A673 (cell line): ENCODE results near the gene GJE1.

Experiments
- CTCF ChIP-seq: fragments of 300-800, 200-600 bp; sonication (generic); conservative IDR thresholded peaks from 2 replicates; pipeline ENCODE4 v1.5.1; 2017; ENCODE audit warnings: low read depth, mild to moderate bottlenecking, antibody characterized with exemption, low read length, moderate library complexity, mixed read lengths
- EZH2 ChIP-seq: fragments of 200-600 bp; sonication (generic); IDR thresholded peaks from 2 replicates; pipeline ENCODE4 v1.6.1; 2017; ENCODE audit warnings: borderline replicate concordance, low read depth, mild to moderate bottlenecking, mixed read lengths, antibody characterized with exemption, low read length; ENCODE audit not compliant: poor library complexity, severe bottlenecking

- TF ChIP-seq CTCF: no peak
- no peak for TF ChIP-seq EZH2
These were observed 49.3 kb downstream of the GJE1 start for GRCh38 chr6:142182004-142182403.
